GM19372 (cell line): ENCODE measurements around the gene MCIDAS.

ENCODE experiments used
- ATAC-seq: cut with Tn5 transposase; IDR thresholded peaks from one replicate; pipeline ENCODE4 v1.9.1; 2021; ENCODE audit warnings: mild to moderate bottlenecking, low read depth, moderate library complexity; ENCODE audit not compliant: unreplicated experiment

MCIDAS gene

DNA sequence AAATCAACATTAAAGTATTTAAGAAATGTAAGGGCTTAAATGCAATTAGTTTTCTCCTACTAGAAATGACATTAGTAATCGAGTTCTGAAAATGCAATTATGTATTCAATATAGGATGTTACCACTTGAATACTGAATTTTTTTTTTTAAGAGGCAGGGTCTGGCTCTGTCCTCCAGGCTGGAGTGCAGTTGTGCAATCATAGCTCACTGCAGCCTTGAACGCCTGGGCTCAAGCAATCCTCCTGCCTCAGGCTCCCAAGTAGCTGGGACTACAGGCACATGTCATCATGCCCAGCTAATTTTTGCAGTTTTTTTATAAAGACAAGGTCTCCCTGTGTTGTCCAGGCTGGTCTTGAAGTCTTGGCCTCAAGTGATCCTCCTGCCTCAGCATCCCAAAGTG lies 55.6 kb downstream of the MCIDAS start:
- no peak for ATAC-seq
